SU-DHL-6 (cell line): ENCODE data around the gene CELSR2.

Source experiments
- CTCF ChIP-seq: fragments of 200-600 bp; sonication (generic); IDR thresholded peaks from one replicate; pipeline ENCODE4 v1.5.1; 2017; ENCODE audit warnings: antibody characterized with exemption, mild to moderate bottlenecking, low read length, moderate library complexity; ENCODE audit not compliant: insufficient read depth, poor library complexity, severe bottlenecking
- EZH2phosphoT487 ChIP-seq: fragments of 200-600 bp; sonication (generic), shearing (Covaris generic); conservative IDR thresholded peaks from 2 replicates; pipeline ENCODE4 v1.6.1; 2018; ENCODE audit warnings: mild to moderate bottlenecking, antibody characterized with exemption, low read length, moderate library complexity, mixed read lengths

DNA sequence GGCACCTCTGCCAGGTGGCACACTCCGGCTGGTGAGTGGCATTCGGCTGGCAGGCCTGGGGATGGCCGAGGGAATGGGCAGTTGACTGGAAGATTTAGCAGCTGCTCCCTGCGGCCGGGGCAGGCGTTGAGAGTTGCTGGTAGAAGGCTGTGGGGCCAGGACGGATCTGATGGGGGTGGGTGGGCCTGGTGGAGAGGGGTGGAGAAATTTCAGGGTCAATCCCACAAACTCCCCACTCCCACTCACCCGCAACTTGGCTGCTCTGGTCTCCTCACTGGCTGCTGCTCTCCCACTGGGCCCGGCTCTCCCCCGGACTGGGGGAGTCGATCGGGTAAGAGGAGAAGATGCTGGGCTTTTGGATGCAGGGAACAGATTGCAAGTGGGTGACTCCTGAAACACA is 31.5 kb downstream of the CELSR2 start:
- TF ChIP-seq CTCF, result no peak
- no peak for TF ChIP-seq EZH2phosphoT487
